ENCODE measurements around the gene PBX3. TPM values are rescaled to one million over a fixed set of nuclear protein-coding genes. Genes with fewer than 3 reads are reported as not detected.

The PBX3 gene
- total RNA-seq, 1 donor from 2014 or later, result 74.2 TPM

- TF ChIP-seq CTCF (IDR thresholded peaks at IDR 0.05; ENCODE audit: unreplicated experiment), result no peak
- H3K36me3 Mint-ChIP-seq, result peaks cover 17% of the 10 kb centered on the region
- H3K27ac Mint-ChIP-seq, result no peak overlapping the region
- H3K27me3 Mint-ChIP-seq (ENCODE audit: low read depth), result no peaks in the 10 kb centered on the region
- DNase-seq (ENCODE audit: low spot score in 2 of 2, unreplicated experiment in 2 of 2), result no peak
- no peak overlapping the region for H3K4me3 Mint-ChIP-seq
- H3K4me1 Mint-ChIP-seq, result peaks cover 12% of the 10 kb centered on the region
- no peaks in the 10 kb centered on the region for H3K9me3 Mint-ChIP-seq
Observed at GRCh38 chr9:125969462-125969861, 222.3 kb downstream of the PBX3 start.

- no peak for TF ChIP-seq CTCF (IDR thresholded peaks at IDR 0.05; ENCODE audit: unreplicated experiment)
- H3K36me3 Mint-ChIP-seq, result peaks cover 17% of the 10 kb centered on the region
- H3K27me3 Mint-ChIP-seq (ENCODE audit: low read depth), result no peaks in the 10 kb centered on the region
- no peak overlapping the region for H3K4me3 Mint-ChIP-seq
- H3K9me3 Mint-ChIP-seq, result no peaks in the 10 kb centered on the region
- peaks cover 9% of the 10 kb centered on the region for H3K4me1 Mint-ChIP-seq
- no peak overlapping the region for H3K27ac Mint-ChIP-seq
- no peak for DNase-seq (ENCODE audit: low spot score in 2 of 2, unreplicated experiment in 2 of 2)
Observed at GRCh38 chr9:125969868-125970267, 222.7 kb downstream of the PBX3 start.

- Mint-ChIP-seq H3K4me1 (peaks cover 4% of the 10 kb centered on the region), H3K4me3 (no peak overlapping the region), H3K36me3 (peaks cover 16% of the 10 kb centered on the region), H3K27me3 (ENCODE audit: low read depth) (no peaks in the 10 kb centered on the region), H3K27ac (no peak overlapping the region), H3K9me3 (no peaks in the 10 kb centered on the region)
- TF ChIP-seq CTCF (IDR thresholded peaks at IDR 0.05; ENCODE audit: unreplicated experiment), result no peak
- no peak for DNase-seq (ENCODE audit: low spot score in 2 of 2, unreplicated experiment in 2 of 2)
Observed at GRCh38 chr9:125970340-125970739, 223.2 kb downstream of the PBX3 start.

GRCh38 chr9:125971050-125971449 is 223.9 kb downstream of the PBX3 start:
- H3K4me3 Mint-ChIP-seq, result no peak overlapping the region
- peaks cover 2% of the 10 kb centered on the region for H3K9me3 Mint-ChIP-seq
- no peak for DNase-seq (ENCODE audit: low spot score in 2 of 2, unreplicated experiment in 2 of 2)
- H3K27ac Mint-ChIP-seq, result no peak overlapping the region
- H3K36me3 Mint-ChIP-seq, result peaks cover 12% of the 10 kb centered on the region
- H3K4me1 Mint-ChIP-seq, result no peaks in the 10 kb centered on the region
- TF ChIP-seq CTCF (IDR thresholded peaks at IDR 0.05; ENCODE audit: unreplicated experiment), result no peak
- H3K27me3 Mint-ChIP-seq (ENCODE audit: low read depth), result no peaks in the 10 kb centered on the region

GRCh38 chr9:125972012-125972729 is 225.0 kb downstream of the PBX3 start:
- H3K4me1 Mint-ChIP-seq, result no peaks in the 10 kb centered on the region
- peaks cover 8% of the 10 kb centered on the region for H3K9me3 Mint-ChIP-seq
- no peak overlapping the region for H3K27ac Mint-ChIP-seq
- H3K27me3 Mint-ChIP-seq (ENCODE audit: low read depth), result no peaks in the 10 kb centered on the region
- no peak overlapping the region for H3K4me3 Mint-ChIP-seq
- peaks cover 3% of the 10 kb centered on the region for H3K36me3 Mint-ChIP-seq
- TF ChIP-seq CTCF (IDR thresholded peaks at IDR 0.05; ENCODE audit: unreplicated experiment), result no peak
- DNase-seq (ENCODE audit: low spot score in 2 of 2, unreplicated experiment in 2 of 2), result no peak

All from mesothelial cell of epicardium (in vitro differentiated cells).